Hypothalamus (tissue), 51 donors: ENCODE results near the gene NFS1.

Experiments
- DNase-seq, 51 donors: peaks; one replicate each; lab custom pipeline; 2025; lab: John Stamatoyannopoulos, UW

The NFS1 gene

GRCh38 chr20:35619196-35620095 lies 79.7 kb downstream of the NFS1 start:
- DNase-seq = peak in 40 of 51 donors; percentile 7 to 75 (median 48)

- DNase-seq = peak in 6 of 51 donors; percentile 23 to 51 (median 28)
These were observed 80.7 kb downstream of the NFS1 start for GRCh38 chr20:35618263-35619131.
